H1 (cell line): ENCODE results near the gene PLD6. TPM values are rescaled to one million over a fixed set of nuclear protein-coding genes. Genes with fewer than 3 reads are reported as not detected.

ENCODE experiments used
- CTCF ChIA-PET: fragments of 300-600 bp; sonication (Branson Sonifier 250); formaldehyde crosslinking; loops from one replicate; lab custom pipeline; 2021; ENCODE audit not compliant: partially characterized antibody; lab: Charles Lee
- POLR2A ChIA-PET: fragments of 300-600 bp; sonication (Branson Sonifier 250); formaldehyde crosslinking; loops from one replicate; lab custom pipeline; 2021; ENCODE audit warnings: inconsistent platforms; ENCODE audit not compliant: partially characterized antibody; lab: Charles Lee
- DNase-seq, 2 experiments: peaks; one replicate each; pipeline versions ENCODE4 v3.0.0 to v3.0.0-alpha.2; 2010 to 2022; ENCODE audit warnings: low spot score in 2 of 2, low read depth in 1 of 2, mixed read lengths in 1 of 2
- FAIRE-seq: peaks from 2 replicates; lab custom pipeline; 2011; peaks lifted over from hg19 to GRCh38; lab: Jason Lieb, UNC
- H2AFZ ChIP-seq: 2 replicates; pipeline ENCODE4 v1.8.1; 2012; ENCODE audit warnings: low read length, inconsistent platforms
- H2AK5ac ChIP-seq: 2 replicates; pipeline ENCODE4 v1.6.1; 2013; ENCODE audit warnings: low read depth, low read length
- H2BK120ac ChIP-seq: replicated peaks from 2 replicates; pipeline ENCODE3; 2013; ENCODE audit warnings: low read depth, low read length, inconsistent platforms
- H2BK12ac ChIP-seq: 2 replicates; pipeline ENCODE4 v1.6.1; 2013; ENCODE audit warnings: low read depth, low read length
- H2BK15ac ChIP-seq: 2 replicates; pipeline ENCODE4 v1.6.1; 2013; ENCODE audit warnings: low read length
- H2BK20ac ChIP-seq: 2 replicates; pipeline ENCODE4 v1.6.1; 2013; ENCODE audit warnings: low read length
- H2BK5ac ChIP-seq: 2 replicates; pipeline ENCODE4 v1.6.1; 2013; ENCODE audit warnings: low read depth, low read length
- H3K14ac ChIP-seq: 2 replicates; pipeline ENCODE4 v1.6.1; 2013; ENCODE audit warnings: inconsistent platforms; ENCODE audit not compliant: insufficient read length
- H3K18ac ChIP-seq: 2 replicates; pipeline ENCODE4 v1.6.1; 2013; ENCODE audit warnings: low read length; ENCODE audit errors: extremely low read depth
- H3K23ac ChIP-seq: 2 replicates; pipeline ENCODE4 v1.6.1; 2013; ENCODE audit warnings: inconsistent platforms; ENCODE audit not compliant: insufficient read length
- H3K23me2 ChIP-seq: 2 replicates; pipeline ENCODE4 v1.6.1; 2013; ENCODE audit warnings: low read depth, low read length
- H3K27ac ChIP-seq: 2 replicates; pipeline ENCODE4 v1.6.1; 2011; ENCODE audit warnings: low read depth, low read length, inconsistent platforms
- H3K27me3 ChIP-seq, 4 experiments: replicated peaks in 1 of 4; 1 replicate in 1 of 4; 2 replicates in 3 of 4; pipeline versions ENCODE4 v1.6.1 to v1.8.1; 2011 to 2013; ENCODE audit warnings: low read length in 3 of 4, mild to moderate bottlenecking in 3 of 4, inconsistent platforms in 2 of 4, mixed read lengths in 2 of 4, moderate library complexity in 1 of 4; ENCODE audit not compliant: control insufficient read depth in 3 of 4, insufficient read depth in 3 of 4; ENCODE audit errors: extremely low read depth in 1 of 4
- H3K36me3 ChIP-seq, 4 experiments: 2 replicates each; pipeline versions ENCODE4 v1.6.1 to v1.8.1; 2011 to 2013; ENCODE audit warnings: mild to moderate bottlenecking in 4 of 4, low read length in 3 of 4, moderate library complexity in 2 of 4, control low read depth in 1 of 4, inconsistent platforms in 1 of 4; ENCODE audit not compliant: insufficient read depth in 4 of 4, control insufficient read depth in 2 of 4
- H3K4ac ChIP-seq: replicated peaks from 2 replicates; pipeline ENCODE3; 2013; ENCODE audit warnings: low read length, low read depth, mixed read lengths, inconsistent platforms; ENCODE audit not compliant: insufficient read length
- H3K4me1 ChIP-seq, 4 experiments: replicated peaks in 1 of 4; 1 replicate in 1 of 4; 2 replicates in 3 of 4; pipeline versions ENCODE4 v1.6.1 to v1.8.1; 2011 to 2013; ENCODE audit warnings: low read length in 3 of 4, inconsistent platforms in 2 of 4, mixed read lengths in 1 of 4; ENCODE audit not compliant: insufficient read depth in 4 of 4, control insufficient read depth in 3 of 4
- H3K4me2 ChIP-seq, 2 experiments: 2 replicates each; pipeline versions ENCODE4 v1.6.1 to v1.8.1; 2011 to 2013; ENCODE audit warnings: low read depth in 2 of 2, low read length in 2 of 2, control low read depth in 1 of 2, inconsistent platforms in 1 of 2, mild to moderate bottlenecking in 1 of 2; ENCODE audit not compliant: insufficient read depth in 1 of 2
- H3K4me3 ChIP-seq, 4 experiments: fragments of 200-600, 300-600 bp in 1 of 4; sonication (generic), shearing (Covaris generic), sonication (Bioruptor Twin) in 1 of 4; 2 replicates each; pipeline versions ENCODE4 v1.5.1 to v1.8.1; 2011 to 2016; ENCODE audit warnings: low read length in 4 of 4, low read depth in 3 of 4, control low read depth in 2 of 4, inconsistent platforms in 2 of 4, mild to moderate bottlenecking in 2 of 4, mixed read lengths in 1 of 4, moderate library complexity in 1 of 4; ENCODE audit not compliant: insufficient read depth in 2 of 4; ENCODE audit errors: extremely low read depth in 1 of 4
- H3K56ac ChIP-seq: replicated peaks from 2 replicates; pipeline ENCODE3; 2013; ENCODE audit warnings: low read depth, mild to moderate bottlenecking, mixed read lengths, low read length, inconsistent platforms; ENCODE audit not compliant: insufficient read length
- H3K79me1 ChIP-seq: 2 replicates; pipeline ENCODE4 v1.6.1; 2013; ENCODE audit warnings: low read depth, low read length, control low read depth
- H3K79me2 ChIP-seq, 2 experiments: 2 replicates each; pipeline versions ENCODE4 v1.6.1 to v1.8.1; 2012 to 2013; ENCODE audit warnings: low read length in 2 of 2, mild to moderate bottlenecking in 2 of 2, inconsistent platforms in 1 of 2; ENCODE audit not compliant: insufficient read depth in 2 of 2, control insufficient read depth in 1 of 2
- H3K9ac ChIP-seq, 4 experiments: replicated peaks in 1 of 4; 1 replicate in 1 of 4; 2 replicates in 3 of 4; pipeline versions ENCODE4 v1.6.1 to v1.8.1; 2011 to 2013; ENCODE audit warnings: low read depth in 3 of 4, low read length in 3 of 4, control low read depth in 2 of 4, mild to moderate bottlenecking in 2 of 4, moderate library complexity in 2 of 4, inconsistent platforms in 1 of 4; ENCODE audit errors: extremely low read depth in 1 of 4
- H3K9me3 ChIP-seq, 2 experiments: 2 replicates each; pipeline versions ENCODE4 v1.6.1 to v1.8.1; 2012 to 2013; ENCODE audit warnings: mild to moderate bottlenecking in 2 of 2, moderate library complexity in 2 of 2, control low read depth in 1 of 2, inconsistent platforms in 1 of 2, low read depth in 1 of 2, low read length in 1 of 2, mixed read lengths in 1 of 2; ENCODE audit not compliant: insufficient read depth in 2 of 2
- H4K20me1 ChIP-seq, 2 experiments: replicated peaks in 1 of 2; 2 replicates each; pipeline versions ENCODE3 to v1.8.1; 2011 to 2013; ENCODE audit warnings: inconsistent platforms in 2 of 2, low read length in 2 of 2, mild to moderate bottlenecking in 1 of 2; ENCODE audit not compliant: insufficient read depth in 2 of 2, control insufficient read depth in 1 of 2
- H4K5ac ChIP-seq: 2 replicates; pipeline ENCODE4 v1.6.1; 2013; ENCODE audit warnings: low read length, low read depth, mixed read lengths, inconsistent platforms; ENCODE audit not compliant: insufficient read length
- H4K8ac ChIP-seq: 2 replicates; pipeline ENCODE4 v1.8.0; 2013; ENCODE audit warnings: mild to moderate bottlenecking, moderate library complexity, low read length, inconsistent platforms; ENCODE audit not compliant: insufficient read depth; ENCODE audit errors: extremely low read depth
- H4K91ac ChIP-seq: replicated peaks from 2 replicates; pipeline ENCODE3; 2013; ENCODE audit warnings: low read length, mixed read lengths, inconsistent platforms; ENCODE audit not compliant: insufficient read length
- ASH2L ChIP-seq: fragments of 200-600, 300-600 bp; sonication (generic); IDR thresholded peaks from one replicate; pipeline ENCODE4 v1.7.1; 2017; ENCODE audit warnings: low read length
- CTCF ChIP-seq, 3 experiments: IDR thresholded peaks; 1 replicate in 2 of 3; 2 replicates in 1 of 3; pipeline versions ENCODE4 v1.5.1 to v1.6.1; 2011; ENCODE audit warnings: low read length in 3 of 3, mild to moderate bottlenecking in 3 of 3, inconsistent platforms in 2 of 3, low read depth in 1 of 3, moderate library complexity in 1 of 3; ENCODE audit not compliant: insufficient read depth in 1 of 3; ENCODE audit errors: control extremely low read depth in 1 of 3
- HDAC2 ChIP-seq, 2 experiments: fragments of 300-600 bp in 1 of 2; sonication (generic) in 1 of 2; IDR thresholded peaks; 2 replicates each; pipeline ENCODE4 v1.6.1; 2011 to 2012; ENCODE audit warnings: low read depth in 2 of 2, low read length in 2 of 2, mild to moderate bottlenecking in 2 of 2, moderate library complexity in 2 of 2, borderline replicate concordance in 1 of 2, inconsistent platforms in 1 of 2
- RAD21 ChIP-seq, 2 experiments: IDR thresholded peaks in 1 of 2; conservative IDR thresholded peaks in 1 of 2; 2 replicates each; pipeline ENCODE4 v1.6.1; 2011; ENCODE audit warnings: low read depth in 2 of 2, low read length in 2 of 2, improper control_type of control experiment in 1 of 2, inconsistent platforms in 1 of 2, mild to moderate bottlenecking in 1 of 2, moderate library complexity in 1 of 2
- RNF2 ChIP-seq: fragments of 200-900, 300-1000 bp; sonication (generic); IDR thresholded peaks from 2 replicates; pipeline ENCODE4 v1.7.1; 2016; ENCODE audit warnings: borderline replicate concordance, low read depth, mild to moderate bottlenecking, antibody characterized with exemption, low read length; ENCODE audit not compliant: poor library complexity, severe bottlenecking; ENCODE audit errors: missing control alignments
- SIRT6 ChIP-seq: IDR thresholded peaks from one replicate; pipeline ENCODE4 v1.7.1; 2012; ENCODE audit warnings: low read length, inconsistent platforms
- SIX5 ChIP-seq: IDR thresholded peaks from 2 replicates; pipeline ENCODE4 v1.6.1; 2011; ENCODE audit warnings: mild to moderate bottlenecking, low read depth, low read length
- SP2 ChIP-seq: IDR thresholded peaks from 2 replicates; pipeline ENCODE4 v1.6.1; 2012; ENCODE audit warnings: mild to moderate bottlenecking, low read length, inconsistent platforms
- USF2 ChIP-seq: IDR thresholded peaks from 2 replicates; pipeline ENCODE4 v1.6.1; 2011; ENCODE audit warnings: low read length, improper control_type of control experiment
- WGBS, 2 experiments: shearing (Covaris generic) in 1 of 2; methylation state at CpG; one replicate each; pipeline versions ENCODE4 v1.1.6 to v1.1.7; 2013 to 2015; ENCODE audit warnings: low lambda C conversion rate in 2 of 2, mixed read lengths in 2 of 2, inconsistent platforms in 1 of 2, low coverage in 1 of 2, missing lambda C conversion rate in 1 of 2; ENCODE audit not compliant: insufficient replicate concordance in 2 of 2, insufficient coverage in 1 of 2, insufficient read length in 1 of 2; ENCODE audit errors: extremely low coverage in 1 of 2, missing lambda C conversion rate in 1 of 2; 5-methylcytosine and 5-hydroxymethylcytosine counted together
- polyA plus RNA-seq, 7 experiments: library from polyadenylated mRNA; depleted of rRNA in 3 of 7; stranded (reverse) in 5 of 7; unstranded in 2 of 7; fragments of >200 nt in 5 of 7; fragments of 200-250 nt in 2 of 7; gene quantifications; 1 replicate in 5 of 7; 2 replicates in 1 of 7; 4 replicates in 1 of 7; pipeline versions ENCODE4 v1.2.1 to v1.2.3, GENCODE V29; 2011 to 2013; ENCODE audit warnings: missing spikeins in 2 of 7, mixed read lengths in 2 of 7
- total RNA-seq: library from RNA; stranded (reverse); fragmentation: NEBNext Ultra II Directional; extraction: Animal tissue kit (Norgen Biotek cat#: 25700); gene quantifications from 2 replicates; pipeline ENCODE4 v1.2.1, GENCODE V29; 2021

The PLD6 gene
- total and polyA plus RNA-seq, 2 of the 8 experiments (the other 6 are each of a cell fraction or from before 2014, with no cell fraction given), result 0.20 to 0.22 TPM

GRCh38 chr17:17151541-17151940, 54.6 kb downstream of the PLD6 start:
- no peak overlapping the region for H4K5ac ChIP-seq
- no peak overlapping the region for H3K18ac ChIP-seq
- H3K27me3 ChIP-seq, result no peaks in the 10 kb centered on the region
- FAIRE-seq, result no peak
- H4K8ac ChIP-seq, result no peak overlapping the region
- H3K4me2 ChIP-seq, result no peak overlapping the region
- DNase-seq, result no peak
- no peak overlapping the region for H4K91ac ChIP-seq
- H2AK5ac ChIP-seq, result no peak overlapping the region
- ChIA-PET CTCF (interaction anchor here (0.7 to 6.8 kb wide), 2 partner anchors 9 to 21 kb away, joined by 3 to 67 read pairs; no protein-coding TSS in a partner anchor), POLR2A (no interaction called here)
- no peak overlapping the region for H3K23ac ChIP-seq
- no peak overlapping the region for H2BK15ac ChIP-seq
- no peaks in the 10 kb centered on the region for H3K9me3 ChIP-seq
- peaks cover 2 to 3% of the 10 kb centered on the region in 2 experiments for H4K20me1 ChIP-seq
- no peak overlapping the region for H2BK5ac ChIP-seq
- H3K23me2 ChIP-seq, result no peaks in the 10 kb centered on the region
- H3K4me3 ChIP-seq, result no peak overlapping the region
- no peak overlapping the region for H3K9ac ChIP-seq
- no peak overlapping the region for H2AFZ ChIP-seq
- no peaks in the 10 kb centered on the region for H3K79me1 ChIP-seq
- no peaks in the 10 kb centered on the region for H3K4me1 ChIP-seq
- peaks cover 5 to 27% (median 14%) of the 10 kb centered on the region in 4 experiments; a peak in 7 of 8 replicates for H3K36me3 ChIP-seq
- H3K27ac ChIP-seq, result no peak overlapping the region
- no peak overlapping the region for H2BK12ac ChIP-seq
- H3K4ac ChIP-seq, result no peak overlapping the region
- no peak overlapping the region for H3K56ac ChIP-seq
- WGBS, 2 experiments, result 95% methylated on average over 3 of the region's 3 CpGs; no CpG with 5 or more reads in 1 of the 2 experiments
- no peak overlapping the region for H2BK20ac ChIP-seq
- H2BK120ac ChIP-seq, result no peak overlapping the region
- H3K79me2 ChIP-seq, result no peaks in the 10 kb centered on the region
- no peak overlapping the region for H3K14ac ChIP-seq
- no peak for TF ChIP-seq SIRT6
- no peak for TF ChIP-seq ASH2L
- TF ChIP-seq USF2, result no peak
- TF ChIP-seq HDAC2 (IDR thresholded peaks at IDR 0.05; ENCODE audit: borderline replicate concordance in 1 of 2, low read depth in 2 of 2, low read length in 2 of 2), result no peak
- TF ChIP-seq CTCF (IDR thresholded peaks at IDR 0.05; ENCODE audit: control extremely low read depth in 1 of 3, insufficient read depth in 1 of 3, low read depth in 1 of 3, low read length in 3 of 3), result no peak
- no peak for TF ChIP-seq SP2
- TF ChIP-seq RAD21 (IDR thresholded peaks at IDR 0.05 in 1 of 2, conservative IDR thresholded peaks at IDR 0.05 in 1 of 2; ENCODE audit: low read depth in 2 of 2, low read length in 2 of 2), result no peak
- TF ChIP-seq RNF2, result no peak
- TF ChIP-seq SIX5, result no peak
